Activated CD4-positive, alpha-beta memory T cell treated with anti-CD3 and anti-CD28 coated beads for 36 hours (primary cell): ENCODE data around the gene ELMO1. TPM values are rescaled to one million over a fixed set of nuclear protein-coding genes. Genes with fewer than 3 reads are reported as not detected.

ENCODE experiments used
- CTCF ChIA-PET: fragments of 350-600 bp; sonication (Branson Sonifier 250); formaldehyde crosslinking; loops from one replicate; lab custom pipeline; 2021; ENCODE audit warnings: antibody characterized with exemption, inconsistent platforms; lab: Charles Lee
- POLR2A ChIA-PET: fragments of 350-600 bp; sonication (Branson Sonifier 250); formaldehyde crosslinking; loops from one replicate; lab custom pipeline; 2021; ENCODE audit warnings: antibody characterized with exemption; lab: Charles Lee
- DNase-seq: peaks from one replicate; pipeline ENCODE4 v3.0.0-alpha.2; 2020
- H3K27ac Mint-ChIP-seq: one replicate; pipeline ENCODE4 v1.8.0; 2021; ENCODE audit warnings: mixed read lengths
- H3K27me3 Mint-ChIP-seq: one replicate; pipeline ENCODE4 v1.8.0; 2021; ENCODE audit warnings: mixed read lengths
- H3K36me3 Mint-ChIP-seq: one replicate; pipeline ENCODE4 v1.8.0; 2021; ENCODE audit warnings: mixed read lengths
- H3K4me1 Mint-ChIP-seq: one replicate; pipeline ENCODE4 v1.8.0; 2021; ENCODE audit warnings: low read depth, mixed read lengths
- H3K4me3 Mint-ChIP-seq: one replicate; pipeline ENCODE4 v1.8.0; 2021; ENCODE audit warnings: mild to moderate bottlenecking, mixed read lengths
- H3K9me3 Mint-ChIP-seq: one replicate; pipeline ENCODE4 v1.8.0; 2021; ENCODE audit warnings: mixed read lengths
- intact Hi-C: fragments of 100-400 bp; cut with micrococcal nuclease; formaldehyde crosslinking; loops from one replicate; pipeline ENCODE4 v1.15.1; 2023
- total RNA-seq, 2 experiments: library from RNA; stranded (reverse); gene quantifications; one replicate each; pipeline ENCODE4 v1.2.3, GENCODE V29; 2021

Gene ELMO1
- total RNA-seq, 2 experiments from 2014 or later: 88.7 to 93.3 TPM

- H3K27ac Mint-ChIP-seq: no peak overlapping the region
- no peak overlapping the region for H3K4me3 Mint-ChIP-seq
- peaks cover 2% of the 10 kb centered on the region for H3K4me1 Mint-ChIP-seq
- H3K36me3 Mint-ChIP-seq: peaks cover 27% of the 10 kb centered on the region
- no peak for DNase-seq
- H3K9me3 Mint-ChIP-seq: no peaks in the 10 kb centered on the region
- intact Hi-C loops: no loop called here
- ChIA-PET CTCF (no interaction called here), POLR2A (no interaction called here)
- no peaks in the 10 kb centered on the region for H3K27me3 Mint-ChIP-seq
Measured at GRCh38 chr7:37174460-37174859, 274.2 kb downstream of the ELMO1 start.

GRCh38 chr7:37173670-37174069 lies 275.0 kb downstream of the ELMO1 start:
- intact Hi-C loops: no loop called here
- ChIA-PET CTCF (interaction anchor here (1.2 kb wide), 1 partner anchor 8 kb away, joined by 6 read pairs; no protein-coding TSS in a partner anchor), POLR2A (no interaction called here)
- H3K4me3 Mint-ChIP-seq: no peak overlapping the region
- no peak overlapping the region for H3K27ac Mint-ChIP-seq
- no peaks in the 10 kb centered on the region for H3K9me3 Mint-ChIP-seq
- H3K4me1 Mint-ChIP-seq: peaks cover 2% of the 10 kb centered on the region
- peaks cover 29% of the 10 kb centered on the region for H3K36me3 Mint-ChIP-seq
- DNase-seq: no peak
- no peaks in the 10 kb centered on the region for H3K27me3 Mint-ChIP-seq

DNA sequence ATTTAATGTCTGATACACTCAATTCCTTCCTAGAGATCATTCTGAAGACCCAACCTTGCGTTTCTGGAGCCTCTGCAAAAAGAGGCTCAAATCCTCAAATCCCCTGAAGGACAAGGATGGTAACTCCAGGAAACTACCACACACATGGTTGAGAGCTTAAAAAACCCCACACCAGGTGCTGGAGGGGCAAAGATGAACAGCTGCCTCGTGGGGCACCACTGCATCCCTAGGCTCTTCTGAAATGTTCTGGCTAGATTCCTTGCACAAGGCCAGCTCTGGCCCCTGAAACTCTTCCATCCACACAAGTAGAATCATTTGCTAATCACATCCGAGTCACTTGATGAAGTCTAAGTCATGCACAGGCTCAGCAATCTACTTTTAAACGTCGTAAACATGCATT lies 286.6 kb downstream of the ELMO1 start:
- Mint-ChIP-seq H3K4me1 (no peaks in the 10 kb centered on the region), H3K4me3 (no peak overlapping the region), H3K36me3 (peaks cover 31% of the 10 kb centered on the region), H3K27me3 (no peaks in the 10 kb centered on the region), H3K9me3 (peaks cover 10% of the 10 kb centered on the region), H3K27ac (no peak overlapping the region)
- intact Hi-C loops: no loop called here
- ChIA-PET CTCF (interaction anchor here (1.7 kb wide), 1 partner anchor 20 kb away, joined by 5 read pairs; no protein-coding TSS in a partner anchor), POLR2A (no interaction called here)
- no peak for DNase-seq

- peaks cover 40% of the 10 kb centered on the region for H3K36me3 Mint-ChIP-seq
Measured at GRCh38 chr7:37160656-37161055, 288.0 kb downstream of the ELMO1 start.

DNA sequence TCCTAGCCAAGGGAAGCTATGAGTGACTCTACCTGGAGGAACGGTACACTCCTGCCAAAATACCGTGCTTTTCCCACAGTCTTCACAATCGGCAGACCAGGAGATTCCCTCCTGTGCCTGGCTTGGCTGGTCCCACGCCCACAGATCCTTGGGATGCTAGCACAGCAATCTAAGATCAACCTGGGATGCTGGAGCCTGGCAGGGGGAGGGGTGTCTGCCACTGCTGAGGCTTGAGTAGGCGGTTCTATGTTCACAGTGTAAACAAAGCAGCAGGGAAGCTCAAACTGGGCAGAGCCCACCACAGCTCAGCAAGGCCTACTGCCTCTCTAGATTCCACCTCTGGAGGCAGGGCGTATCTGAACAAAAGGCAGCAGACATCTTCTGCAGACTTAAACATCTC lies 295.3 kb downstream of the ELMO1 start:
- Mint-ChIP-seq H3K27me3 (no peaks in the 10 kb centered on the region), H3K36me3 (peaks cover 62% of the 10 kb centered on the region), H3K4me3 (no peak overlapping the region), H3K9me3 (peaks cover 13% of the 10 kb centered on the region), H3K27ac (no peak overlapping the region), H3K4me1 (peaks cover 15% of the 10 kb centered on the region)
- DNase-seq: no peak
- intact Hi-C loops: no loop called here
- ChIA-PET POLR2A (no interaction called here), CTCF (interaction anchor here (1.2 kb wide), 1 partner anchor 29 kb away, joined by 4 read pairs; no protein-coding TSS in a partner anchor)

More at GRCh38 chr7:37160656-37161055, 288.0 kb downstream of the ELMO1 start:
- Mint-ChIP-seq H3K4me1 (peaks cover 5% of the 10 kb centered on the region), H3K9me3 (peaks cover 21% of the 10 kb centered on the region), H3K4me3 (no peak overlapping the region), H3K27me3 (no peaks in the 10 kb centered on the region), H3K27ac (no peak overlapping the region)
- intact Hi-C loops: no loop called here
- ChIA-PET CTCF (interaction anchor here (1.4 kb wide), 1 partner anchor 21 kb away, joined by 4 read pairs; no protein-coding TSS in a partner anchor), POLR2A (no interaction called here)
- no peak for DNase-seq

GRCh38 chr7:37151741-37152413 lies 296.8 kb downstream of the ELMO1 start:
- peaks cover 64% of the 10 kb centered on the region for H3K36me3 Mint-ChIP-seq
- intact Hi-C loops: no loop called here
- POLR2A ChIA-PET: no interaction called here
- H3K27me3 Mint-ChIP-seq: no peaks in the 10 kb centered on the region
- DNase-seq: no peak
- H3K27ac Mint-ChIP-seq: no peak overlapping the region
- CTCF ChIA-PET: no interaction called here
- H3K4me3 Mint-ChIP-seq: no peak overlapping the region
- H3K4me1 Mint-ChIP-seq: peaks cover 15% of the 10 kb centered on the region
- peaks cover 10% of the 10 kb centered on the region for H3K9me3 Mint-ChIP-seq

DNA sequence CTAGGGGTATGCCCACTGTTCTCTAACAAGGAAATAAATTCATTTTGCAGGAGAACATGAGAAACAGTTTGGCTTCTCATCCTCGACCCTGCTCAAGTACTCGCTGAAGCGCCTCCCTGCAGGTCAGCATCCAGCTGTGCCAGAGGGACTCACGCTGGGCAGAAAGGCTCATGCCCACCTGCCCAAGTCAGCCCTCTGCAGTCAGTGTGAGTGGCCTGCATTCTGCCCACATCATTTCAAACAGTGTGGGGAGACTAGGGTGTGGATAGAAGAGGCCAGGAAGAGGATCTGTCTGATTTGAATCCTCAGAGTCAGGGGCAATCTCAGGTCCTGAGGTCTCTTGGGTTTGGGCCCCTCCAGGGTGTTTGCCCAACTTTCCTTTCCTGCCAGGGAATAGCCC lies 297.8 kb downstream of the ELMO1 start:
- POLR2A ChIA-PET: no interaction called here
- CTCF ChIA-PET: no interaction called here
- peaks cover 11% of the 10 kb centered on the region for H3K4me1 Mint-ChIP-seq
- intact Hi-C loops: no loop called here
- H3K36me3 Mint-ChIP-seq: peaks cover 56% of the 10 kb centered on the region
- H3K27ac Mint-ChIP-seq: no peak overlapping the region
- H3K9me3 Mint-ChIP-seq: peaks cover 4% of the 10 kb centered on the region
- no peak for DNase-seq
- H3K4me3 Mint-ChIP-seq: no peak overlapping the region
- H3K27me3 Mint-ChIP-seq: no peaks in the 10 kb centered on the region

GRCh38 chr7:37150180-37150579 lies 298.5 kb downstream of the ELMO1 start:
- POLR2A ChIA-PET: no interaction called here
- Mint-ChIP-seq H3K9me3 (no peaks in the 10 kb centered on the region), H3K27me3 (no peaks in the 10 kb centered on the region), H3K27ac (no peak overlapping the region), H3K4me3 (no peak overlapping the region), H3K4me1 (peaks cover 9% of the 10 kb centered on the region), H3K36me3 (peaks cover 51% of the 10 kb centered on the region)
- intact Hi-C loops: no loop called here
- CTCF ChIA-PET: interaction anchor here (0.6 kb wide), 2 partner anchors 182 to 565 kb away, joined by 3 read pairs; no protein-coding TSS in a partner anchor
- DNase-seq: no peak

DNA sequence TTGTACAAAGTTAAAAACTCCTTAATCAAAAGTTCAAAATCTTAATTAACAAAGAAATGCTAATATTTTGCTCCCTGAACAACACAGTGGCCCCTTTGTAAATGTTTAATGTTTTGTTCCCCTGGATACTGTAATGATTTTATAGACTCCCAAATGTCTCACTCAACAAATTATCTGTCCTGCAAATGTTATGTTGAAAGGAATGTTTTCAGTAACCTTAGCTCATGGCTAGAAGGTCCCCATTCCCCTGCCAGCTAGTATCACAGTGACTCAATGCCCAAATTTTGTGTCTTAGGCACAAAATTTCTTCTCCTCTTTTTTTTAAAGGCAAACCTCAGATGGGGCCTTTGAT lies 298.9 kb downstream of the ELMO1 start:
- H3K9me3 Mint-ChIP-seq: no peaks in the 10 kb centered on the region
- peaks cover 47% of the 10 kb centered on the region for H3K36me3 Mint-ChIP-seq
- POLR2A ChIA-PET: no interaction called here
- intact Hi-C loops: no loop called here
- no peak for DNase-seq
- H3K27me3 Mint-ChIP-seq: no peaks in the 10 kb centered on the region
- H3K4me1 Mint-ChIP-seq: peaks cover 9% of the 10 kb centered on the region
- no peak overlapping the region for H3K4me3 Mint-ChIP-seq
- CTCF ChIA-PET: interaction anchor here (0.6 kb wide), 2 partner anchors 182 to 565 kb away, joined by 3 read pairs; no protein-coding TSS in a partner anchor
- H3K27ac Mint-ChIP-seq: no peak overlapping the region

GRCh38 chr7:37149051-37149772 lies 299.5 kb downstream of the ELMO1 start:
- no peak overlapping the region for H3K4me3 Mint-ChIP-seq
- peaks cover 9% of the 10 kb centered on the region for H3K4me1 Mint-ChIP-seq
- no peak for DNase-seq
- POLR2A ChIA-PET: no interaction called here
- CTCF ChIA-PET: interaction anchor here (0.6 kb wide), 1 partner anchor 564 kb away, joined by 3 read pairs; no protein-coding TSS in a partner anchor
- peaks cover 47% of the 10 kb centered on the region for H3K36me3 Mint-ChIP-seq
- H3K9me3 Mint-ChIP-seq: no peaks in the 10 kb centered on the region
- intact Hi-C loops: no loop called here
- H3K27me3 Mint-ChIP-seq: no peaks in the 10 kb centered on the region
- H3K27ac Mint-ChIP-seq: no peak overlapping the region

GRCh38 chr7:37145682-37146081 lies 303.0 kb downstream of the ELMO1 start:
- no peak overlapping the region for H3K27ac Mint-ChIP-seq
- peaks cover 43% of the 10 kb centered on the region for H3K36me3 Mint-ChIP-seq
- H3K9me3 Mint-ChIP-seq: peaks cover 15% of the 10 kb centered on the region
- ChIA-PET POLR2A (no interaction called here), CTCF (no interaction called here)
- H3K27me3 Mint-ChIP-seq: no peaks in the 10 kb centered on the region
- intact Hi-C loops: no loop called here
- DNase-seq: no peak
- H3K4me1 Mint-ChIP-seq: peaks cover 9% of the 10 kb centered on the region
- no peak overlapping the region for H3K4me3 Mint-ChIP-seq

- H3K4me3 Mint-ChIP-seq: no peak overlapping the region
- H3K4me1 Mint-ChIP-seq: peaks cover 2% of the 10 kb centered on the region
- intact Hi-C loops: no loop called here
- POLR2A ChIA-PET: no interaction called here
- CTCF ChIA-PET: interaction anchor here (0.9 to 1.7 kb wide), 3 partner anchors 27 to 125 kb away, joined by 3 read pairs; no protein-coding TSS in a partner anchor
- DNase-seq: no peak
- peaks cover 25% of the 10 kb centered on the region for H3K9me3 Mint-ChIP-seq
- H3K27ac Mint-ChIP-seq: no peak overlapping the region
- H3K27me3 Mint-ChIP-seq: no peaks in the 10 kb centered on the region
- H3K36me3 Mint-ChIP-seq: peaks cover 50% of the 10 kb centered on the region
Measured at GRCh38 chr7:37144423-37144822, 304.2 kb downstream of the ELMO1 start.
